ENCODE measurements around the gene CCDC195. TPM values are rescaled to one million over a fixed set of nuclear protein-coding genes. Genes with fewer than 3 reads are reported as not detected.

The CCDC195 gene, protein sequence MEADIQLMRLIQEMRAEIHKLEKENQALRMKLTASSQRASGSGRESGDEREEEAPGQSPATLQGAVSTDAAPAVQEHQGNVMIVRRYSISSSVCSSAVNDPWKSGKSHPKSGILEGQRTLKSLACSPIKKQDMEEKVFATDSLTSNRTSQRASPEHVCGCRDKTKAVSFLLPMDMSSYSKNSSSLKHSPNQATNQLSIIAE
- not detected for total RNA-seq
- not detected for polyA plus RNA-seq

DNA sequence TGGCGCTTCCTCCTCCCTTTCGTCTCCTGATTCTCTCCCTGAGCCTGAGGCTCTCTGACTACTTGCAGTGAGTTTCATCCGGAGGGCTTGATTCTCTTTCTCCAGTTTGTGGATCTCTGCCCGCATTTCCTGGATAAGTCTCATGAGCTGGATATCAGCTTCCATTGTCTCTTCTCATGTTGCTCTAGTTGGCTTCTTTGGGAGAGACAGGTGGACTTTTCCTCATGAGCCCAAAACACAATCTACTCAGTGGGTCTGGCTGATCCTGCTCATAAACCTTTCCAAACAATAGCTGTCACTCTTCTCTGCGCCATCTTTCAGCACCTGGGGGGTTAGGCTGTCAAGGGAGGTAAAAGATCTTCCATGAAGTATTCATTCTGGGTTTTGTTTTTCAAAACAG, at the start of gene CCDC195:
CCDC195 (minus strand) TSS at position 165 of the 400 bp plus-strand sequence; CDS start at position 165, 0 bp downstream.
- Histone ChIP-seq H3K27ac (ENCODE audit: low read depth) (no peak within 1 kb of the TSS), H3K4me1 (ENCODE audit: insufficient read depth) (no peaks in the 10 kb centered on the region), H3K4me3 (ENCODE audit: low read depth, low read length) (no peak within 1 kb of the TSS), H3K36me3 (ENCODE audit: insufficient read depth) (no peaks in the 10 kb centered on the region)
- DNase-seq (ENCODE audit: extremely low spot score): no peak
- WGBS: 85% methylated on average over 5 of the region's 5 CpGs

DNA sequence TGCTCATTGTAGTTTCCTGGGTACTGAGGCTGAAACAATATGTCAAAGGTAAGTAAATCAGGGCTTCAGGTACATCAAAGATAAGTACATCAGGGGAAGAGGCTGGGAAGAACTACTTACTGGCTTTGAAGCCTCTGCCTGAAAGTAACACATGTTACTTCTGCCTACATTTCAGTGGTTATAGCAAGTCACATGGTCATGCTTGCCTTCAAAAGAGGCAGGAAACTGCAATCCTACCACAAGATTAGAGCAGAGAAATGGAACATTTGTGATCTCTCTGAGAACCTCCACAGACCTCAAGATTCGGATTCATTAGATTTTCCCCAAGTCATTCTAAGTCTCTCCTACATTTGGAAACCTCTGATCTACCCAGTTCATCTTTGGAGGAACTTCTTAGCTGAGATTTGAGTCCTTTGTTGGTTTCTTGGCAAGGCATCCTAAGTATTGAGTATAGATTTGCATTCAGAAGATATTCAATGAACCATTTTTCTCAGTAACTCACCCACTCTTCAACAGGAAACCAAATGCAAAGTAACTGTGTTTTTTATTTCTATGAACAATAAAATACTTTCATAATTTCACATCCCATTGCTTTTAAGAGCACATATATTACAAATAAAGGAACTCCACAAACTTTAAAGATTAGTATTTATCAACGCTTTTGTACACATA, 48.5 kb upstream of the CCDC195 start:
- H3K4me1 ChIP-seq (ENCODE audit: insufficient read depth): no peaks in the 10 kb centered on the region
- WGBS: 97% methylated on average over 2 of the region's 2 CpGs
- no peaks in the 10 kb centered on the region for H3K36me3 ChIP-seq (ENCODE audit: insufficient read depth)
- no peak for DNase-seq (ENCODE audit: extremely low spot score)
- H3K27ac ChIP-seq (ENCODE audit: low read depth): no peak overlapping the region
- H3K4me3 ChIP-seq (ENCODE audit: low read depth, low read length): no peak overlapping the region

DNA sequence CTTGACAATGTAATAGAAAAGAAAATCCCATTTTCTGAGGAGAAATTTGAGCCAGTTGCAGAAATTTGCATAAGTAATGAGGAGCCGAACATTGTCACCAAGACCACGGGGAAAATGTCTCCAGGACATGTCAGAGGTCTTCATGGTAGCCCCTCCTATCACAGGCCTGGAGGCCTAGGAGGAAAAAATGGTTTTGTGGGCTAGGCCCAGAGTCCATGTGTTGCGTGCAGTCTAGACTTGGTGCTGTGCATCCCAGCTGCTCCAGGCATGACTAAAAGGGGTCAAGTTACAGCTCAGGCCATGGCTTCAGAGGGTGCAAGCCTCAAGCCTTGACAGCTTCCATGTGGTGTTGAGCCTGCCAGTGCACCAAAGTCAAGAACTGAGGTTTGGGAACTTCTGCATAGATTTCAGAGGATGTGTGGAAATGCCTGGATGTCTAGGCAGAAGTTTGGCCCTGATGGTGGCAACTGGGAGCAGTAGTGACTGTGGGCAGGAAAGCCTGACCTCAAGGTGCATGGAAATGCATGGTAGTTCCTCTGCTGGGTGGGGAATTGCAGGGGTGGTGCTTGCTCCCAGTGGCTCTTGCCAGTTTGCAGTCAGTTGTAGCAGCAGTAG, 41.9 kb upstream of the CCDC195 start:
- Histone ChIP-seq H3K27ac (ENCODE audit: low read depth) (no peak overlapping the region), H3K36me3 (ENCODE audit: insufficient read depth) (no peaks in the 10 kb centered on the region), H3K4me1 (ENCODE audit: insufficient read depth) (no peaks in the 10 kb centered on the region), H3K4me3 (ENCODE audit: low read depth, low read length) (no peak overlapping the region)
- DNase-seq (ENCODE audit: extremely low spot score): no peak
- 90% methylated on average over 3 of the region's 3 CpGs for WGBS

DNA sequence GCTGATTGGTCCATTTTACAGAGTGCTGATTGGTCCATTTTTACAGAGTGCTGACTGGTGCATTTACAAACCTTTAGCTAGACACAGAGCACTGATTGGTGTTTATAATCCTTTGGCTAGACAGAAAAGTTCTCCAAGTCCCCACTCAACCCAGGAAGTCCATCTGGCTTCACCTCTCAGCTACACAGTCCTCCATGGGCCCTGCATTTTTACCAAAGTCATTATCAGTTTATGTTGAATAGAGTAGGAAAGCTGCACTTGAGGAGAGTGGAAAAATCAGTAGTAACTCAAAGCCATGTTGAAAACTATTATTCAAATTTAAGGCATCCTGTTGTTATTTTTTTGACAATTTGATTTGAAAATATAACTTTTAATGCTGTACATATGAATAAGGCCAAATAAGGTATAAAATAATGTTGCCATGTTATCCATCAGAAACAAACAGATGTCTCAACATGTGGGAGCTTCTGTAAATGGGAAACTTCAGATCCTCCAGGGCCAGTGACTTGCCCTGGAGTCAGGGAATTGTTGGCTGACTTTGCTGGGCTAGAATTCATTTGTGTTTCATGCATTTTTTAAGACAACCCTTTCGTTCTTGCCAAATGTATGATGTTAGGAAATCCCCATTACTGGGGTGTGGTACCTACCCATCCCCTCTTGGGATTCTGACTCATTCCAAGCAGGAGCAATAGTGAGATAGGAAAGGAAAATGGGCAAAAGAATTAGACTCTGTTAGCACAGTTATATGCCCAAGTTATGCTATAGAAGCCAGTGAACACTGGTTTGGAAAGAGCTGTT, 37.8 kb upstream of the CCDC195 start:
- no peaks in the 10 kb centered on the region for H3K4me1 ChIP-seq (ENCODE audit: insufficient read depth)
- no peaks in the 10 kb centered on the region for H3K36me3 ChIP-seq (ENCODE audit: insufficient read depth)
- WGBS: 51% methylated on average over 1 of the region's 1 CpG
- no peak for DNase-seq (ENCODE audit: extremely low spot score)
- no peak overlapping the region for H3K27ac ChIP-seq (ENCODE audit: low read depth)
- no peak overlapping the region for H3K4me3 ChIP-seq (ENCODE audit: low read depth, low read length)

DNA sequence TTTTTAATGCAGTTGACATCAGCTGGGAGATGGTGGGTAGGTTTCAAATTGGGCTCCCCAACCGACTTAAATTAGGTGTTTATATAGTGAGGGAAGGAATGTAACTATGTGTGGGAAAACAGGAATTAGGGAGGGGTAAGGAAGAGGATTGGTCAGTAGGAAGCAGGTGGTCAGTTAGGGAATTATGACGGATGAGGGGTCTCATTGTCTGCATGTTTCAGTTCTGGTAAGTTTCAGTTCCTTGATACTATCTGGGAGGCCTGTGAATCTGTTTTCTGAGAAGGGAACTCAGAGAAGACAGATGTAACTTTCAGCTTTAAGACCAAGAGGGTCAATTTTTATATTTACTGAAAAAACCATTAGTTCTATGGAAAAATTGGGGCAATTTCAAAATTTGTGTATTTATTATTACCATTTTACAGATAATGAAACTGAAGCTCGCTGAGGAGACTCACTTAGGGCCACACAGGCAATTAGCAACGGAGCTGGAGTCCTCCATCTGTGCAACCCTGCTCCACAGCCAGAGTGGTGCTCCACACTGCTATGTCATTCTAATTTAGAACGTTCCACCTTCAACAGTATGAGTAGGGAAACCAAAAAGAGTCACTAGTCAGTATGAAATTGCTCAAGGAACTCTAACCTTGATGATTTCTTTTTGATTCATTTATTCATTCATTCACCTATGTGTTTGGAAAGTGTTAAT, 36.0 kb upstream of the CCDC195 start:
- Histone ChIP-seq H3K36me3 (ENCODE audit: insufficient read depth) (no peaks in the 10 kb centered on the region), H3K4me3 (ENCODE audit: low read depth, low read length) (no peak overlapping the region), H3K27ac (ENCODE audit: low read depth) (no peak overlapping the region), H3K4me1 (ENCODE audit: insufficient read depth) (no peaks in the 10 kb centered on the region)
- 76% methylated on average over 5 of the region's 5 CpGs for WGBS
- no peak for DNase-seq (ENCODE audit: extremely low spot score)

DNA sequence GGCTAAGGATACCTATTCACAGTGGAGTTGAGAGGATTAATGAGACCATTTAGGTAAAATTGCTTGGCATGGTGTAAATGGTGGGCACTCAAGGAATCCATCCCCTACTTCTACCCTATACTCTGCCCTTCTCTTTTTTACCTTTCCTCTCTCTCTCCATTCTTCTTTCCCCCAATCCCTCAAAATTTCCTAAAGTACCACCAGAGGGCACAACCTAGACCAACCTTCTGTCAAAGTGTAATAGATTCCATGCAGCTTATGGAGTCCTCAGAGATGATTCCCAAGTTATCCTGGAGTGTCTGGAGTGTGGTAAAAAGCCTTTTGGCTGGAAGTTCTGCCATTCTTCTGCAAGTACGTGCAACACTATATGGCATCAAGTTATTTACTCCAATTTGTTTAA, 33.0 kb upstream of the CCDC195 start:
- WGBS: 80% methylated on average over 1 of the region's 1 CpG
- H3K4me3 ChIP-seq (ENCODE audit: low read depth, low read length): no peak overlapping the region
- no peaks in the 10 kb centered on the region for H3K36me3 ChIP-seq (ENCODE audit: insufficient read depth)
- no peak for DNase-seq (ENCODE audit: extremely low spot score)
- no peak overlapping the region for H3K27ac ChIP-seq (ENCODE audit: low read depth)
- no peaks in the 10 kb centered on the region for H3K4me1 ChIP-seq (ENCODE audit: insufficient read depth)

DNA sequence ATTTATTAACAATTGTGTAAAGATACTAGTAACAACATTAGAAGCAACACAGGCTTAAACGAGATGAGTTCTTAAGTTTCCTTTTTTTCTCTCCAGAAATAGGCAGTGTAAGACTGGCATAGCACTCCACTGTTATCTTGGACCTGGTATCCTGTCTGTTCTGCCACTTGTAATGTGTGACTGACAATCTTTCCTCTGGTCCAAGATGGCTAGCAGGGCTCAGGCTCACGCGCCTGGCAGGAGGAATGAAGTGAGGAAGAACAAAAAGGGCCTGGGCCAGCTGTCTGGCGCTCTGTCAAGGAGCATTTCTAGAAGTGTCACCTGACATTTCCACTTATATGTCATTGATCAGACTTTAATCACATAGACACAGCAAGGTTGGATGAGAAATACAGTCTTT, 31.6 kb upstream of the CCDC195 start:
- DNase-seq (ENCODE audit: extremely low spot score): no peak
- Histone ChIP-seq H3K4me3 (ENCODE audit: low read depth, low read length) (no peak overlapping the region), H3K36me3 (ENCODE audit: insufficient read depth) (no peaks in the 10 kb centered on the region), H3K27ac (ENCODE audit: low read depth) (no peak overlapping the region), H3K4me1 (ENCODE audit: insufficient read depth) (no peaks in the 10 kb centered on the region)
- 78% methylated on average over 4 of the region's 4 CpGs for WGBS

DNA sequence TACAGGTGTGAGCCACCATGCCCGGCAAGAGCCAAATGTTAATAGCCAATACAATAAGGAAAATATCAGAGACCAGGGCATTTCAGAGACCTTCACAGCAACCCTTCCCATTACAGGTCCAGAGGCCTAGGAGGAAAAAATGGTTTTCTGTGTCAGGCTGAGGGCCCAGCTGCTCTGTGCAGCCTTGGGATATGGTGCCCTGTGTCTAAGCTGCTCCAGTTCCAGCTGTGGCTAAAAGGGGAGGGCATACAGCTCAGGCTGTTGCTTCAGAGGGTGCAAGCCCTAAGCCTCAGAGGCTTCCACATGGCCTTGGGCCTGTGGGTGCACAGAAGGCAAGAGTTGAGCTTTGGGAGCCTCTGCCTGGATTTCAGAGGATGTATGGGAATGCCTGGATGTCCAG, 20.1 kb upstream of the CCDC195 start:
- no peak for DNase-seq (ENCODE audit: extremely low spot score)
- H3K27ac ChIP-seq (ENCODE audit: low read depth): no peak overlapping the region
- H3K36me3 ChIP-seq (ENCODE audit: insufficient read depth): no peaks in the 10 kb centered on the region
- no peak overlapping the region for H3K4me3 ChIP-seq (ENCODE audit: low read depth, low read length)
- H3K4me1 ChIP-seq (ENCODE audit: insufficient read depth): no peaks in the 10 kb centered on the region
- 95% methylated on average over 1 of the region's 1 CpG for WGBS

DNA sequence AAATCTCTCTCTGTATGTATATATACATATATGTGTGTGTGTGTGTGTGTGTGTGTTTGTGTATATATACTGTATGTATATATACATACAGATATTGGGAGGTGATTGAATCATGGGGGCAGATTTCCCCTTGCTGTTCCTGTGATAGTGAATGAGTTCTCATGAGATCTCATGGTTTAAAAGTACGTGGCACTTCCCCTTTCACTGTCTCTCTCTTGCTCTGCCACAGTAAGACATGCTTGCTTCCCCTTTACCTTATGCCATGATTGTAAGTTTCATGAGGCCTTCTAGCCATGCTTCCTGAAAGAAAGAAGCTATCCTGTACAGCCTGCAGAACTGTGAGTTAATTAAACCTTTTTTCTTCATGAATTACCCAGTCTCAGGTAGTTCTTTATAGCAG, 18.8 kb upstream of the CCDC195 start:
- WGBS: 80% methylated on average over 1 of the region's 1 CpG
- Histone ChIP-seq H3K36me3 (ENCODE audit: insufficient read depth) (no peaks in the 10 kb centered on the region), H3K27ac (ENCODE audit: low read depth) (no peak overlapping the region), H3K4me3 (ENCODE audit: low read depth, low read length) (no peak overlapping the region), H3K4me1 (ENCODE audit: insufficient read depth) (no peaks in the 10 kb centered on the region)
- DNase-seq (ENCODE audit: extremely low spot score): no peak

DNA sequence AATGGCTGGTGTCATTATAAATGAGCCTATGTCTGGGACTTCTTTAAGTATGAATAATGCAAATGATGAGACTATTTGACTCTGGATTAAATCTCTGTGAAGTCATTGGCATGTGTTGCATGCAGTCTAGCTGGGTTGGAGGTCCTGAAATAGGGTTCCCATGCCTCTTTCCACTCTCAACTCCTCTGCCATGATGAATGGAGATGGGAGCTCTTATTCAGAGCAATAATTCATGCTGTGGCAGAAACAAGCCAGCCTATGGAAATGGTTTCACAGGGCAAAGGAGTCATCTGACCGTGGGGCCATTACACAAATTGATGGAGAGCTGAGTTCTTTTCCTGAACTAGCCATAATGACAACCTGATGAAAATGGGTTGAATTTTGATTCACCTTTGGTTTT, 15.5 kb upstream of the CCDC195 start:
- Histone ChIP-seq H3K36me3 (ENCODE audit: insufficient read depth) (no peaks in the 10 kb centered on the region), H3K27ac (ENCODE audit: low read depth) (no peak overlapping the region), H3K4me1 (ENCODE audit: insufficient read depth) (no peaks in the 10 kb centered on the region), H3K4me3 (ENCODE audit: low read depth, low read length) (no peak overlapping the region)
- DNase-seq (ENCODE audit: extremely low spot score): no peak
- 82% methylated on average over 1 of the region's 1 CpG for WGBS

DNA sequence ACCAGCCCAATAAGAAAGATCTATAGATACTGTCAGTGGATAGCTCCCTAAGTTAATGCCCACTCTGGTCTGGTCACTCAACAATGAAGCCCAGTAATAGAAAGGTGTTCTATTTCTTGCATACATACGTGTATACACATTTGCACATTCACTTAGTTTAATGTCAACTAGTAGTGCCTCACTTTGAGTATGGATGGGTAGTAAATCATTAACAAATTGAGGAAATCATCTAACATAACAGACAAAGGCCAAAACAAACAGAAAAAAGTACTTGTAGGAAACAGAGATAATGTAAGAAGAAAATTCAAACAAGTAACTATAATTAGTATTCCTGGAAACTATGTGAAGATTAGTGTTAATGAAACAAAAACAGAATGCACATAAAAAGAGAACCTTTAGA, 13.3 kb upstream of the CCDC195 start:
- WGBS: 90% methylated on average over 1 of the region's 1 CpG
- H3K36me3 ChIP-seq (ENCODE audit: insufficient read depth): no peaks in the 10 kb centered on the region

DNA sequence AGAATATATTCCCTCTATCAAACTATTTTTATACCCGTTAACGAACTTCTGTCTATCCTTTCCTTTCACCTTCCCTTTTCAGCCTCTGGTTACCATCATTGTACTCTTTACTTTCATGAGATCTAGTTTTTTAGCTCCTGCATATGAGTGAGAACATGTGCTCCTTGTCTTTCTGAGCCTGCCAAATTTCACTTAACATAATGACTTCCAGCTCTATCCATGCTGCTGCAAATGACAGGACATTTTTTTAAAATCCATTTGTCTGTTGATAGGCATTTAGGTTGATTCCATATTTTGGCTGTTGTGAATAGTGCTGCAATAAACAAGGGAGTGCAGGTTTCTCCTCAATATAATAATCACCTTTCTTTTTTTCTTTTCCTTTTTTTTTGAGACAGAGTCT, 8.2 kb upstream of the CCDC195 start:
- no peak for DNase-seq (ENCODE audit: extremely low spot score)
- Histone ChIP-seq H3K27ac (ENCODE audit: low read depth) (no peak overlapping the region), H3K4me1 (ENCODE audit: insufficient read depth) (no peaks in the 10 kb centered on the region), H3K4me3 (ENCODE audit: low read depth, low read length) (no peak overlapping the region), H3K36me3 (ENCODE audit: insufficient read depth) (no peaks in the 10 kb centered on the region)
- WGBS: 87% methylated on average over 2 of the region's 2 CpGs

More for the DNA sequence above, 13.3 kb upstream of the CCDC195 start:
- no peak for DNase-seq (ENCODE audit: extremely low spot score)
- H3K27ac ChIP-seq (ENCODE audit: low read depth): no peak overlapping the region
- no peak overlapping the region for H3K4me3 ChIP-seq (ENCODE audit: low read depth, low read length)
- H3K4me1 ChIP-seq (ENCODE audit: insufficient read depth): no peaks in the 10 kb centered on the region

DNA sequence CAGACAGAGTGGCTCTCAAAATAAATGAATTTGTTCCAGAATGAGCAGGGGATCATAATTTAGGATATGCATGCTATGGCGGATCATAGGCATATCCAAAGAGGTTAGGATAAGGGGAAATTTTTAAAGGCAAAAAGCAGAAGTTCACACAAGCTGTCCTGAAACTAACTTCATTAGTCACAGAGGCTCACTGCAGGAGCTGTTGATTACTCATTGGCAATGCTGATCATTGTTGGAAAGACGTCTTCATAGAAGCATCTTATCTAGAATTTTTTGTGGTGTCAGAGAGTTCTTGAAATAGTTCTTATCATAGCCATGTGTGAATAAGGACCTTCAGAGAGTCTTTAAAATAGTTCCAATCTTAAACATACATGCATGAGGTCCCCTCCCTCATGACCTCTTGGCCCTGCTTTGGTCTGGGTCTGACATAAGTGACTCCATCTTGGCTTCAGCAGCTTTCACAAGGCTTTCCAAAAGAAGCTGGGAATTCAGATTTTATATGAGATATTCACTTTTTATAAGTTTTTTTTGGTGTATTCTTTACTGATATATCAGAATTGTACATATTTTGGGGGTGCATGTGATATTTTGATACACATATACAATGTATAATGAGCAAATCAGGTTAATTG, 7.5 kb upstream of the CCDC195 start:
- no peak for DNase-seq (ENCODE audit: extremely low spot score)
- WGBS: 61% methylated on average over 2 of the region's 2 CpGs
- H3K4me1 ChIP-seq (ENCODE audit: insufficient read depth): no peaks in the 10 kb centered on the region
- H3K27ac ChIP-seq (ENCODE audit: low read depth): no peak overlapping the region
- H3K4me3 ChIP-seq (ENCODE audit: low read depth, low read length): no peak overlapping the region
- H3K36me3 ChIP-seq (ENCODE audit: insufficient read depth): no peaks in the 10 kb centered on the region
